ENCODE data around the gene HOXC10.

Gene HOXC10

DNA sequence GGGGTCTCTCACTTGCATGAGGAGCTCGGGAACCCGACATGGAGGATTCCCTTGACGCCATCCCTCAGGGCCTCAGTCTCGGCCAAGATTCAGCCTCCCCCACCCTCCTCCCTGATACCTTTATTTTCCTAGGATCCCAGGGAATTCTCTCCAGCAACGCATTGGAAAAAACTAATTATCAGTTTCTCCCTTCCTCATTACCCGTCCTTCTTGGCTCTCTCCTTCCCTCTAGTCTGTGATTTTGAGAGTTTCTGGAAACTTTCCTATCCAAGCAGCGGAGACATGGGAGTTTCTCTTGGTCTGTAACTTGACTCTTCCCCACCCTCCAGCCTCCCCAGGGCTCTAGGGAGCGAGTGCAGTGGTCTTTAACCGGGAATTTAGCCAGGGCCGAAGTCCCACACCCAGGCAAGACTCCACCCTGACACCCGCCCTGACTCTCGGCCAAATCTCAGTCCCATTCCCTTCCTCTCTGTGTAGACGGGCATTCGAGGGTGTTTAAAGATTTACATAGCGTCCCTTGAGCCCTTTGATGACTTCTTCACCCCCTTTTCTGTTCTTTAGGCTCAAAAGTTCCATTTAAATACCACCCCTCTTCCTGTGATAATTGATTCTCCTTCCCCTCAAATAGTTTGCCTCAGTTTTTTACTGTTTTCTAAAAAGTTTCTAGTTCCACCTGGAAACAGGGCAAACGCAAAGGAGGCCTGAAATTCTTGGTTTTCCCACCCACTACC, 54.6 kb downstream of the HOXC10 start:
- DNase-seq (ENCODE audit: low read depth in 2 of 2, low spot score in 1 of 2): no peak
